A673 (cell line): Measurements from ENCODE around the gene SGCA. TPM values are rescaled to one million over a fixed set of nuclear protein-coding genes. Genes with fewer than 3 reads are reported as not detected.

ENCODE experiments used
- BruUV-seq: library from RNA; stranded (reverse); fragments of 400-500 nt; replicated peaks from 2 replicates; lab custom pipeline; 2021; lab: Mats Ljungman, UMichigan
- CTCF ChIA-PET: fragments of 300-600 bp; sonication (Branson Sonifier 250); formaldehyde crosslinking; loops from one replicate; lab custom pipeline; 2022; ENCODE audit warnings: antibody characterized with exemption; lab: Charles Lee
- POLR2A ChIA-PET: fragments of 300-600 bp; sonication (Branson Sonifier 250); formaldehyde crosslinking; loops from one replicate; lab custom pipeline; 2022; ENCODE audit warnings: antibody characterized with exemption; ENCODE audit not compliant: low non-redundant PET; lab: Charles Lee
- DNase-seq: peaks from one replicate; pipeline ENCODE4 v3.0.0-alpha.2; 2015; ENCODE audit warnings: low spot score
- H3K27ac ChIP-seq: fragments of 200-600 bp; sonication (generic); 2 replicates; pipeline ENCODE4 v1.5.1; 2016; ENCODE audit warnings: mixed run types, low read depth, mild to moderate bottlenecking, mixed read lengths, antibody characterized with exemption, low read length; ENCODE audit not compliant: poor library complexity, severe bottlenecking
- H3K27me3 ChIP-seq: fragments of 200-600 bp; sonication (generic); replicated peaks from 2 replicates; pipeline ENCODE4 v1.6.1; 2017; ENCODE audit warnings: mixed run types, low read depth, mild to moderate bottlenecking, mixed read lengths, antibody characterized with exemption, low read length; ENCODE audit not compliant: insufficient read depth, poor library complexity
- H3K36me3 ChIP-seq: fragments of 200-600 bp; sonication (generic); 2 replicates; pipeline ENCODE4 v1.6.1; 2016; ENCODE audit warnings: mixed run types, mild to moderate bottlenecking, mixed read lengths, antibody characterized with exemption, low read length; ENCODE audit not compliant: insufficient read depth, poor library complexity, severe bottlenecking
- H3K4me1 ChIP-seq: fragments of 200-600 bp; sonication (generic); 2 replicates; pipeline ENCODE4 v1.6.1; 2017; ENCODE audit warnings: mixed run types, mild to moderate bottlenecking, mixed read lengths, antibody characterized with exemption, low read length; ENCODE audit not compliant: insufficient read depth, poor library complexity, severe bottlenecking
- H3K4me3 ChIP-seq: fragments of 200-600 bp; sonication (generic); 2 replicates; pipeline ENCODE4 v1.5.1; 2016; ENCODE audit warnings: low read depth, mixed run types, mild to moderate bottlenecking, mixed read lengths, low read length; ENCODE audit not compliant: poor library complexity, severe bottlenecking
- H3K9me3 ChIP-seq: fragments of 200-600 bp; sonication (generic); 2 replicates; pipeline ENCODE4 v1.6.1; 2016; ENCODE audit warnings: mixed run types, low read depth, mild to moderate bottlenecking, mixed read lengths, antibody characterized with exemption, low read length; ENCODE audit not compliant: poor library complexity, severe bottlenecking
- EZH2 ChIP-seq: fragments of 200-600 bp; sonication (generic); IDR thresholded peaks from 2 replicates; pipeline ENCODE4 v1.6.1; 2017; ENCODE audit warnings: borderline replicate concordance, low read depth, mild to moderate bottlenecking, mixed read lengths, antibody characterized with exemption, low read length; ENCODE audit not compliant: poor library complexity, severe bottlenecking
- intact Hi-C: fragments of 100-400 bp; cut with micrococcal nuclease; formaldehyde crosslinking; loops from one replicate; pipeline ENCODE4 v1.10.0; 2022; ENCODE audit not compliant: unreplicated experiment
- total RNA-seq: library from RNA; stranded (reverse); gene quantifications from 2 replicates; pipeline ENCODE4 v1.2.3, GENCODE V29; 2021
- TF ChIP-seq, protein P1 (sequence below): fragments of 300-800, 200-600 bp; sonication (generic); conservative IDR thresholded peaks from 2 replicates; pipeline ENCODE4 v1.5.1; 2017; ENCODE audit warnings: low read depth, mild to moderate bottlenecking, antibody characterized with exemption, low read length, moderate library complexity, mixed read lengths

Gene SGCA
- total RNA-seq, 1 experiment from 2014 or later = not detected

- Histone ChIP-seq H3K27ac (no peak overlapping the region), H3K36me3 (no peaks in the 10 kb centered on the region), H3K4me1 (no peaks in the 10 kb centered on the region), H3K9me3 (no peaks in the 10 kb centered on the region), H3K4me3 (no peak overlapping the region), H3K27me3 (no peaks in the 10 kb centered on the region)
- no TSS peak for BruUV-seq
- POLR2A ChIA-PET = interaction anchor here (0.6 kb wide), 1 partner anchor 13 kb away, joined by 24 read pairs; no protein-coding TSS in a partner anchor
- CTCF ChIA-PET = no interaction called here
- intact Hi-C loops = no loop called here
- TF ChIP-seq, protein P1, sequence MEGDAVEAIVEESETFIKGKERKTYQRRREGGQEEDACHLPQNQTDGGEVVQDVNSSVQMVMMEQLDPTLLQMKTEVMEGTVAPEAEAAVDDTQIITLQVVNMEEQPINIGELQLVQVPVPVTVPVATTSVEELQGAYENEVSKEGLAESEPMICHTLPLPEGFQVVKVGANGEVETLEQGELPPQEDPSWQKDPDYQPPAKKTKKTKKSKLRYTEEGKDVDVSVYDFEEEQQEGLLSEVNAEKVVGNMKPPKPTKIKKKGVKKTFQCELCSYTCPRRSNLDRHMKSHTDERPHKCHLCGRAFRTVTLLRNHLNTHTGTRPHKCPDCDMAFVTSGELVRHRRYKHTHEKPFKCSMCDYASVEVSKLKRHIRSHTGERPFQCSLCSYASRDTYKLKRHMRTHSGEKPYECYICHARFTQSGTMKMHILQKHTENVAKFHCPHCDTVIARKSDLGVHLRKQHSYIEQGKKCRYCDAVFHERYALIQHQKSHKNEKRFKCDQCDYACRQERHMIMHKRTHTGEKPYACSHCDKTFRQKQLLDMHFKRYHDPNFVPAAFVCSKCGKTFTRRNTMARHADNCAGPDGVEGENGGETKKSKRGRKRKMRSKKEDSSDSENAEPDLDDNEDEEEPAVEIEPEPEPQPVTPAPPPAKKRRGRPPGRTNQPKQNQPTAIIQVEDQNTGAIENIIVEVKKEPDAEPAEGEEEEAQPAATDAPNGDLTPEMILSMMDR = no peak
- no peak for TF ChIP-seq EZH2
- DNase-seq = no peak
Measured at GRCh38 chr17:50187394-50187725, 21.6 kb downstream of the SGCA start.

DNA sequence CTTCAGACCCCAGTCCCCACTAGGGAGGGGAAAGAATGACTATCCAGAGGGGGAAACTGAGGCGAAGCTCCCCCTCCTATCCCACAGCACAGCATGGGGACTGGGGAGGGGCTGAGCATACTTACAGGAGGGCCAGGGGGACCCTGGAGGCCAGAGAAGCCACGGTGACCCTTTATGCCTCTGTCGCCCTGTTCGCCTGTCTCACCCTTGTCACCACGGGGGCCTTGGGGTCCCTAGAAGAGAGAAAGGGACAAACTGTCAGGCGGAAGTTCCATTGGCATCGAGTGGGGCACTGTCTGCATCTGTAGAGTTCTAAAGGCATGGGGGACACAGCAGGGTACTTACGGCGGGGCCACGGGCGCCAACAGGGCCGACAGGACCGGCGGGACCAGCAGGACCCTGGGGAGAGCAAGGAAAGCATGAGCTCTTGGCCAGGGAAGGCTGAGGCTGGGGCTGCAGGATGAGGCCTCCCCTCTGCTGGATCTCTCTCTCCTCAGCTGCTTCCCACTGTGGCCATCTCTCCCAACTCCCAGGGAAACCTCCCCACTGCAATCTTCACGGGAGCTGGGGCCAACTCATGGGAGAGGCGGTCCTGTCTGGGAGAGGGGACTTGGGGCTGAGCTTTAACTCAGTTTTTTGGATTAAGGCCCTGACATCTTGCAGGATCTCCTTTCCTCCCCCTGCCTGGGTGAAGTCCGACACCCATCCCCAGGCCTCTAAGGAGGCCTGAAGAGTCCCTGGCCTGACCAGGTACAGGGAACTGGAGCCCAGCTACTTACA is 22.1 kb downstream of the SGCA start:
- no peak overlapping the region for H3K27ac ChIP-seq

GRCh38 chr17:50188531-50188920 is 22.7 kb downstream of the SGCA start:
- H3K27ac ChIP-seq = no peak overlapping the region
- no peaks in the 10 kb centered on the region for H3K27me3 ChIP-seq
- no TSS peak for BruUV-seq
- no peaks in the 10 kb centered on the region for H3K4me1 ChIP-seq
- no peaks in the 10 kb centered on the region for H3K9me3 ChIP-seq
- intact Hi-C loops = no loop called here
- TF ChIP-seq, protein P1 = no peak
- no peak for TF ChIP-seq EZH2
- CTCF ChIA-PET = interaction anchor here (0.6 kb wide), 1 partner anchor 25 kb away, joined by 5 read pairs; no protein-coding TSS in a partner anchor
- POLR2A ChIA-PET = no interaction called here
- no peak overlapping the region for H3K4me3 ChIP-seq
- no peaks in the 10 kb centered on the region for H3K36me3 ChIP-seq
- no peak for DNase-seq

More for the DNA sequence above, 22.1 kb downstream of the SGCA start:
- POLR2A ChIA-PET = interaction anchor here (0.6 kb wide), 1 partner anchor 12 kb away, joined by 24 read pairs; no protein-coding TSS in a partner anchor
- CTCF ChIA-PET = interaction anchor here (0.6 kb wide), 1 partner anchor 24 kb away, joined by 5 read pairs; no protein-coding TSS in a partner anchor
- no peak overlapping the region for H3K4me3 ChIP-seq
- H3K36me3 ChIP-seq = no peaks in the 10 kb centered on the region
- no peaks in the 10 kb centered on the region for H3K27me3 ChIP-seq
- intact Hi-C loops = no loop called here
- no peaks in the 10 kb centered on the region for H3K9me3 ChIP-seq
- no peaks in the 10 kb centered on the region for H3K4me1 ChIP-seq
- no peak for DNase-seq
- no peak for TF ChIP-seq EZH2
- TF ChIP-seq, protein P1 = no peak
- no TSS peak for BruUV-seq
